SIG-M5 treated with dmso at 0.1 percent for 504 hours (cell line): ENCODE data around the gene IDH2.

Experiments
- DNase-seq: peaks from one replicate; lab custom pipeline; 2025; ENCODE audit not compliant: unreplicated experiment; lab: John Stamatoyannopoulos, UW

The IDH2 gene

GRCh38 chr15:90044916-90045371 lies 57.3 kb downstream of the IDH2 start:
- no peak for DNase-seq

GRCh38 chr15:90044191-90044590 lies 58.1 kb downstream of the IDH2 start:
- no peak for DNase-seq

GRCh38 chr15:90043530-90044010 lies 58.7 kb downstream of the IDH2 start:
- no peak for DNase-seq

GRCh38 chr15:90042766-90043529 lies 59.3 kb downstream of the IDH2 start:
- no peak for DNase-seq

- DNase-seq, result no peak
Measured at GRCh38 chr15:90042356-90042755, 59.9 kb downstream of the IDH2 start.

- no peak for DNase-seq
Measured at GRCh38 chr15:90040618-90041017, 61.6 kb downstream of the IDH2 start.

GRCh38 chr15:90039996-90040395 lies 62.3 kb downstream of the IDH2 start:
- DNase-seq, result no peak

GRCh38 chr15:90038632-90039095 lies 63.6 kb downstream of the IDH2 start:
- DNase-seq, result no peak

- DNase-seq, result no peak
Measured at GRCh38 chr15:90037961-90038631, 64.2 kb downstream of the IDH2 start.

GRCh38 chr15:90037511-90037860 lies 64.8 kb downstream of the IDH2 start:
- DNase-seq, result no peak

GRCh38 chr15:90036806-90037510 lies 65.3 kb downstream of the IDH2 start:
- DNase-seq, result no peak

GRCh38 chr15:90036343-90036742 lies 65.9 kb downstream of the IDH2 start:
- no peak for DNase-seq

GRCh38 chr15:90035840-90036230 lies 66.4 kb downstream of the IDH2 start:
- DNase-seq, result peak; percentile 47

GRCh38 chr15:90035095-90035839 lies 67.0 kb downstream of the IDH2 start:
- DNase-seq, result peak; percentile 5

GRCh38 chr15:90033448-90033847 lies 68.8 kb downstream of the IDH2 start:
- no peak for DNase-seq
